HepG2 (cell line): ENCODE results near the gene AGAP1. TPM values are rescaled to one million over a fixed set of nuclear protein-coding genes. Genes with fewer than 3 reads are reported as not detected.
A peak's percentile ranks its signal among the peaks of the same experiment; 100 is the strongest.

Experiments used
- HHEX ChIP-seq: IDR thresholded peaks from 2 replicates; pipeline ENCODE4 v1.6.1; 2016; ENCODE audit warnings: control low read depth
- HNRNPH1 ChIP-seq: fragments of 200-400 bp; formaldehyde crosslinking; optimal IDR thresholded peaks from 2 replicates; pipeline ENCODE3; 2017; ENCODE audit warnings: mild to moderate bottlenecking, low read depth, low read length
- IKZF1 ChIP-seq: fragments of 450-650 bp; IDR thresholded peaks from 2 replicates; pipeline ENCODE4 v1.7.1; 2016
- LRRFIP1 ChIP-seq: sonication (generic); formaldehyde crosslinking; conservative IDR thresholded peaks from 2 replicates; pipeline ENCODE4 v1.4.0; 2020; ENCODE audit warnings: missing genetic modification reagents
- MAF1 ChIP-seq: sonication (generic); formaldehyde crosslinking; IDR thresholded peaks from 2 replicates; pipeline ENCODE4 v1.5.0; 2020; ENCODE audit warnings: missing genetic modification reagents, borderline replicate concordance
- POLR2AphosphoS5 ChIP-seq: IDR thresholded peaks from 2 replicates; pipeline ENCODE4 v1.6.1; 2012; ENCODE audit warnings: low read depth, low read length
- SP2 ChIP-seq: sonication (generic); formaldehyde crosslinking; IDR thresholded peaks from 2 replicates; pipeline ENCODE4 v1.5.1; 2020; ENCODE audit warnings: mild to moderate bottlenecking, missing genetic modification reagents
- TRIM22 ChIP-seq: fragments of 450-650 bp; IDR thresholded peaks from 2 replicates; pipeline ENCODE4 v1.6.1; 2017
- ZNF496 ChIP-seq: sonication (generic); formaldehyde crosslinking; IDR thresholded peaks from 2 replicates; pipeline ENCODE4 v1.8.1; 2023; ENCODE audit warnings: mild to moderate bottlenecking, moderate library complexity, missing genetic modification reagents; ENCODE audit not compliant: insufficient replicate concordance
- ZNF704 ChIP-seq: sonication (generic); formaldehyde crosslinking; IDR thresholded peaks from 2 replicates; pipeline ENCODE4 v1.8.1; 2023; ENCODE audit warnings: mild to moderate bottlenecking, inconsistent platforms, moderate library complexity, missing genetic modification reagents, borderline replicate concordance
- polyA plus RNA-seq, 8 experiments: library from polyadenylated mRNA; depleted of rRNA in 3 of 8; stranded (reverse) in 7 of 8; unstranded in 1 of 8; fragments of >200 nt; fragmentation: Illumina TruSeq in 4 of 8; extraction: Trizol in 4 of 8; gene quantifications; 2 replicates each; pipeline versions ENCODE4 v1.2.1 to v1.2.3, GENCODE V29; 2011 to 2016; ENCODE audit warnings: low read depth in 4 of 8, missing spikeins in 1 of 8, mixed read lengths in 1 of 8; ENCODE audit not compliant: insufficient read depth in 1 of 8
- total RNA-seq, 5 experiments: library from RNA; depleted of rRNA; stranded (reverse); fragments of >200 nt; fragmentation: Illumina TruSeq; extraction: Trizol; gene quantifications; 2 replicates each; pipeline ENCODE4 v1.2.3, GENCODE V29; 2016; ENCODE audit warnings: low read depth in 1 of 5
- TF ChIP-seq, protein P1 (sequence below): sonication (generic); formaldehyde crosslinking; conservative IDR thresholded peaks from 2 replicates; pipeline ENCODE4 v1.4.0; 2020; ENCODE audit warnings: mild to moderate bottlenecking, missing genetic modification reagents, moderate library complexity
- TF ChIP-seq, protein P2 (sequence below): IDR thresholded peaks from 2 replicates; pipeline ENCODE4 v1.6.1; 2016; ENCODE audit warnings: mild to moderate bottlenecking

The AGAP1 gene
- total and polyA plus RNA-seq, 2 of the 13 experiments (the other 11 are each of a cell fraction or from before 2014, with no cell fraction given): 21.2 to 32.7 TPM

DNA sequence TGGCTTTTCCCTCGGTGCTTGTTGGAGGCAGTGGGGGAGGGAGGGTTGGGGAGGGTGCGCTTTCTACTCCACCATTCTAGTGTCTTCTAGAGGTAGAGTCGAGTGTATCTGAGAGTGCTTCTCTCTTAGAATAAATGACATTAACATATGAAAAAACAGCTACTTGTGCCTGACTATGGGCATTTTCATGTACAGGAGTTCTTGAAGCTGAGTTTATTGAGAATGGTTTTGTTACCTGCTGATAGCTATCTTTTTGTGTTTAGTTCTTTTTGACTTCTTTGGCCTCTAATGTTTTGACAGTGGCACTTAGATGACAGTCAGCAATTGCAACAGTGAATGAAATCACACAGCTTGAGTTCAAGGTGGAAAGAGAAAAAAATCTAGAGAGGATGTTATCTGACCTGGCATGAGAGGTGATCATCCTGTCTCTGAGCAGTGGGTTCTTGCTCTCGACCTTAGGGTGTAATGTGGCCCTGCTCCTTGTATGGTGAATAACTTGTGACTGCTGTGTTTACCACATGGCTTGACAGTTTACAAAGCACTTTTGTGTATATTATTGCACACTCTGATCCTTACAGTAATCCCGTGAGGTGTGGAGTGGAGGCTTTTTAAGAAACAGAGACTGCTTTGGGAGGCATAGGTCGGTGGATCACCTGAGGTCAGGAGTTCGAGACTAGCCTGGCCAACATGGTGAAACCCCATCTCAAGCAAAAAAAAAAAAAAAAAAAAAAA lies 86.7 kb downstream of the AGAP1 start (continued):
- TF ChIP-seq, protein P1, sequence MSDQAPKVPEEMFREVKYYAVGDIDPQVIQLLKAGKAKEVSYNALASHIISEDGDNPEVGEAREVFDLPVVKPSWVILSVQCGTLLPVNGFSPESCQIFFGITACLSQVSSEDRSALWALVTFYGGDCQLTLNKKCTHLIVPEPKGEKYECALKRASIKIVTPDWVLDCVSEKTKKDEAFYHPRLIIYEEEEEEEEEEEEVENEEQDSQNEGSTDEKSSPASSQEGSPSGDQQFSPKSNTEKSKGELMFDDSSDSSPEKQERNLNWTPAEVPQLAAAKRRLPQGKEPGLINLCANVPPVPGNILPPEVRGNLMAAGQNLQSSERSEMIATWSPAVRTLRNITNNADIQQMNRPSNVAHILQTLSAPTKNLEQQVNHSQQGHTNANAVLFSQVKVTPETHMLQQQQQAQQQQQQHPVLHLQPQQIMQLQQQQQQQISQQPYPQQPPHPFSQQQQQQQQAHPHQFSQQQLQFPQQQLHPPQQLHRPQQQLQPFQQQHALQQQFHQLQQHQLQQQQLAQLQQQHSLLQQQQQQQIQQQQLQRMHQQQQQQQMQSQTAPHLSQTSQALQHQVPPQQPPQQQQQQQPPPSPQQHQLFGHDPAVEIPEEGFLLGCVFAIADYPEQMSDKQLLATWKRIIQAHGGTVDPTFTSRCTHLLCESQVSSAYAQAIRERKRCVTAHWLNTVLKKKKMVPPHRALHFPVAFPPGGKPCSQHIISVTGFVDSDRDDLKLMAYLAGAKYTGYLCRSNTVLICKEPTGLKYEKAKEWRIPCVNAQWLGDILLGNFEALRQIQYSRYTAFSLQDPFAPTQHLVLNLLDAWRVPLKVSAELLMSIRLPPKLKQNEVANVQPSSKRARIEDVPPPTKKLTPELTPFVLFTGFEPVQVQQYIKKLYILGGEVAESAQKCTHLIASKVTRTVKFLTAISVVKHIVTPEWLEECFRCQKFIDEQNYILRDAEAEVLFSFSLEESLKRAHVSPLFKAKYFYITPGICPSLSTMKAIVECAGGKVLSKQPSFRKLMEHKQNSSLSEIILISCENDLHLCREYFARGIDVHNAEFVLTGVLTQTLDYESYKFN: no peak; the same call in 1 of the 2 replicates
- TF ChIP-seq SP2 (no peak), MAF1 (no peak), ZNF496 (CRISPR knock-in tag) (no peak), POLR2AphosphoS5 (no peak), LRRFIP1 (CRISPR knock-in tag) (no peak), IKZF1 (no peak), TRIM22 (no peak), HHEX (CRISPR knock-in tag) (0 out of 2 replicates have a peak, but pooled peaks have one; percentile 16), ZNF704 (no peak), HNRNPH1 (no peak)
- TF ChIP-seq, protein P2, sequence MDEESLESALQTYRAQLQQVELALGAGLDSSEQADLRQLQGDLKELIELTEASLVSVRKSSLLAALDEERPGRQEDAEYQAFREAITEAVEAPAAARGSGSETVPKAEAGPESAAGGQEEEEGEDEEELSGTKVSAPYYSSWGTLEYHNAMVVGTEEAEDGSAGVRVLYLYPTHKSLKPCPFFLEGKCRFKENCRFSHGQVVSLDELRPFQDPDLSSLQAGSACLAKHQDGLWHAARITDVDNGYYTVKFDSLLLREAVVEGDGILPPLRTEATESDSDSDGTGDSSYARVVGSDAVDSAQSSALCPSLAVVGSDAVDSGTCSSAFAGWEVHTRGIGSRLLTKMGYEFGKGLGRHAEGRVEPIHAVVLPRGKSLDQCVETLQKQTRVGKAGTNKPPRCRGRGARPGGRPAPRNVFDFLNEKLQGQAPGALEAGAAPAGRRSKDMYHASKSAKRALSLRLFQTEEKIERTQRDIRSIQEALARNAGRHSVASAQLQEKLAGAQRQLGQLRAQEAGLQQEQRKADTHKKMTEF (CRISPR knock-in tag): no peak
